Transverse colon (tissue), 4 donors: Measurements from ENCODE around the gene IFNK. TPM values are rescaled to one million over a fixed set of nuclear protein-coding genes. Genes with fewer than 3 reads are reported as not detected.
"Not testable (repeated sequence)": the region's sequence is repeated elsewhere in the genome, so short reads cannot be mapped to it uniquely, and the experiment has no call there.

Source experiments
- DNase-seq: peaks from one replicate; pipeline ENCODE4 v3.0.0-alpha.2; 2019
- H3K27ac ChIP-seq, 4 donors: fragments of 200-600 bp; sonication (generic); 2 replicates each; pipeline ENCODE4 v1.5.1; 2016 to 2018; ENCODE audit warnings: inconsistent platforms in 4 of 4
- H3K27me3 ChIP-seq: fragments of 200-600 bp; sonication (generic); 2 replicates; pipeline ENCODE4 v1.5.1; 2017; ENCODE audit warnings: inconsistent platforms
- H3K36me3 ChIP-seq, 4 donors: fragments of 200-600 bp; sonication (generic); 2 replicates each; pipeline ENCODE4 v1.5.1; 2017 to 2019; ENCODE audit warnings: inconsistent platforms in 4 of 4
- H3K4me1 ChIP-seq, 4 donors: fragments of 200-600 bp; sonication (generic); 2 replicates each; pipeline ENCODE4 v1.5.1; 2017 to 2020; ENCODE audit warnings: inconsistent platforms in 4 of 4
- H3K4me3 ChIP-seq, 4 donors: fragments of 200-600 bp; sonication (generic); 1 replicate in 1 of 4; 2 replicates in 3 of 4; pipeline versions ENCODE4 v1.5.1 to v1.6.1; 2017 to 2019; ENCODE audit warnings: inconsistent platforms in 4 of 4
- H3K9me3 ChIP-seq, 2 donors: fragments of 200-600 bp; sonication (generic); 2 replicates each; pipeline ENCODE4 v1.5.1; 2017 to 2019; ENCODE audit warnings: inconsistent platforms in 2 of 2
- EP300 ChIP-seq: sonication (generic); formaldehyde crosslinking; IDR thresholded peaks from one replicate; pipeline ENCODE4 v1.6.1; 2017; ENCODE audit warnings: antibody characterized with exemption, low read depth
- POLR2A ChIP-seq: fragments of 450-650 bp; IDR thresholded peaks from one replicate; pipeline ENCODE4 v1.6.1; 2016; ENCODE audit warnings: antibody characterized with exemption, mild to moderate bottlenecking, moderate library complexity
- POLR2AphosphoS5 ChIP-seq, 3 donors: sonication (generic); formaldehyde crosslinking; IDR thresholded peaks; one replicate each; pipeline ENCODE4 v1.6.1; 2016; ENCODE audit warnings: antibody characterized with exemption in 3 of 3
- WGBS, 2 donors: methylation state at CpG; one replicate each; pipeline ENCODE4 v1.1.5; 2018; ENCODE audit warnings: low coverage in 1 of 2; 5-methylcytosine and 5-hydroxymethylcytosine counted together
- in situ Hi-C, 4 donors: fragments of 200-750 bp; cut with MboI; loops; one replicate each; pipeline versions ENCODE4 v1.15.0 to v1.15.1; 2017; ENCODE audit warnings: low sequenced_read_pairs in 3 of 4, low pct_ligation_motif_present in 1 of 4, low pct_unique_long_range_greater_than_20kb in 1 of 4
- intact Hi-C: fragments of 100-400 bp; cut with DNase I; formaldehyde crosslinking; loops from one replicate; pipeline ENCODE4 v1.15.1; 2023; ENCODE audit warnings: low total_unique reads
- total RNA-seq, 4 donors: library from RNA; depleted of rRNA; stranded (reverse); fragments of >200 nt; gene quantifications; one replicate each; pipeline ENCODE4 v1.1.0, GENCODE V29; 2016
- TF ChIP-seq, protein P1 (sequence below), 5 experiments: fragments of 200-600 bp in 3 of 5; fragments of 450-650 bp in 2 of 5; sonication (generic) in 3 of 5; IDR thresholded peaks; 1 replicate in 2 of 5; 2 replicates in 3 of 5; pipeline ENCODE4 v1.5.1; 2016 to 2017; ENCODE audit warnings: antibody characterized with exemption in 5 of 5, inconsistent platforms in 3 of 5, mild to moderate bottlenecking in 2 of 5, moderate library complexity in 1 of 5

IFNK gene
- total RNA-seq, 4 donors from 2014 or later = not detected

GRCh38 chr9:27496135-27496504, 28.0 kb upstream of the IFNK start:
- in situ Hi-C loops = no loop called here
- no peak for DNase-seq
- no peak overlapping the region for H3K27ac ChIP-seq
- H3K4me3 ChIP-seq = no peak overlapping the region
- no peak for TF ChIP-seq POLR2A
- no peak for TF ChIP-seq EP300
- H3K27me3 ChIP-seq = no peaks in the 10 kb centered on the region
- no peaks in the 10 kb centered on the region for H3K9me3 ChIP-seq
- no peaks in the 10 kb centered on the region for H3K36me3 ChIP-seq
- peaks cover 0 to 25% (median 2%) of the 10 kb centered on the region in 4 donors for H3K4me1 ChIP-seq
- 57% methylated on average over 3 of the region's 3 CpGs; no CpG with 5 or more reads in 1 of the 2 donors for WGBS, 2 donors
- intact Hi-C loops = no loop called here

DNA sequence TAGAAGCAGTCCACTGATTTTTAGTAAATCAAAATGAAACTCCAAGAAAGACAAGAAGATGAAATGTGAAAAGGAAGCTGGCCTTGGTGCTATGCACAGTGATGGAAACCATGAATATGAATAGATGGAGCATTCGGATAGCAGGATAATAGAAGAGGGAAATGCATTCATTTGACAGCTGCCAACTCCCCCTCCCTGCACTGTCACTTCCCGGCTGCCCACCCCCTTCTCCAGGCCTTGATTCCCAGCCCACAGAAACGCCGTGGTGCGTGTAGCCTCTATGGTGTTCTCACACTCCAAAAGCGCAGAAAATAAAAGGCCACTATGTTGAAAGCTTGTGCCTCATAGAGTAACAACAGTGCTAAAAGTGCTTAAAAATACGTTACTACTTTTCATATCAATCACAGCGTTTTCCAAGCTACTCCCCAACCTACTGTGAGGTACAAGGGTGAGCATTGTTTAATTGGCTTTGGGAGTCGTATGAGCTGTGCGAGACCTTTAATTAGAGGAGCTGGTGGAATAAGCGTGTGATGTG, 26.1 kb upstream of the IFNK start:
- WGBS, 2 donors = 84 to 92% methylated on average over 9 to 11 of the region's 11 CpGs
- peaks cover 0 to 25% (median 2%) of the 10 kb centered on the region in 4 donors for H3K4me1 ChIP-seq
- intact Hi-C loops (no loop called here), in situ Hi-C loops (no loop called here)
- no peak overlapping the region for H3K4me3 ChIP-seq
- no peaks in the 10 kb centered on the region for H3K27me3 ChIP-seq
- DNase-seq = no peak
- TF ChIP-seq POLR2AphosphoS5 (IDR thresholded peaks at IDR 0.05) = no peak
- TF ChIP-seq, protein P1, sequence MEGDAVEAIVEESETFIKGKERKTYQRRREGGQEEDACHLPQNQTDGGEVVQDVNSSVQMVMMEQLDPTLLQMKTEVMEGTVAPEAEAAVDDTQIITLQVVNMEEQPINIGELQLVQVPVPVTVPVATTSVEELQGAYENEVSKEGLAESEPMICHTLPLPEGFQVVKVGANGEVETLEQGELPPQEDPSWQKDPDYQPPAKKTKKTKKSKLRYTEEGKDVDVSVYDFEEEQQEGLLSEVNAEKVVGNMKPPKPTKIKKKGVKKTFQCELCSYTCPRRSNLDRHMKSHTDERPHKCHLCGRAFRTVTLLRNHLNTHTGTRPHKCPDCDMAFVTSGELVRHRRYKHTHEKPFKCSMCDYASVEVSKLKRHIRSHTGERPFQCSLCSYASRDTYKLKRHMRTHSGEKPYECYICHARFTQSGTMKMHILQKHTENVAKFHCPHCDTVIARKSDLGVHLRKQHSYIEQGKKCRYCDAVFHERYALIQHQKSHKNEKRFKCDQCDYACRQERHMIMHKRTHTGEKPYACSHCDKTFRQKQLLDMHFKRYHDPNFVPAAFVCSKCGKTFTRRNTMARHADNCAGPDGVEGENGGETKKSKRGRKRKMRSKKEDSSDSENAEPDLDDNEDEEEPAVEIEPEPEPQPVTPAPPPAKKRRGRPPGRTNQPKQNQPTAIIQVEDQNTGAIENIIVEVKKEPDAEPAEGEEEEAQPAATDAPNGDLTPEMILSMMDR (IDR thresholded peaks at IDR 0.05) = no peak
- no peak for TF ChIP-seq POLR2A
- no peak for TF ChIP-seq EP300
- H3K36me3 ChIP-seq = no peaks in the 10 kb centered on the region
- H3K27ac ChIP-seq = no peak overlapping the region
- H3K9me3 ChIP-seq = no peaks in the 10 kb centered on the region

- H3K36me3 ChIP-seq = no peaks in the 10 kb centered on the region
- intact Hi-C loops = no loop called here
- no peaks in the 10 kb centered on the region for H3K27me3 ChIP-seq
These were observed 24.6 kb upstream of the IFNK start for GRCh38 chr9:27499451-27499850.

GRCh38 chr9:27500902-27501301, 23.2 kb upstream of the IFNK start:
- DNase-seq, H3K9me3 ChIP-seq, H3K36me3 ChIP-seq, H3K27me3 ChIP-seq, H3K4me3 ChIP-seq, H3K27ac ChIP-seq, in situ Hi-C loops, intact Hi-C loops: not testable (repeated sequence)
- WGBS, 2 donors = 89 to 96% methylated on average over 3 of the region's 3 CpGs
- peaks cover 0 to 19% (median under 1%) of the 10 kb centered on the region in 4 donors for H3K4me1 ChIP-seq

More at GRCh38 chr9:27499451-27499850, 24.6 kb upstream of the IFNK start:
- TF ChIP-seq, protein P1 (IDR thresholded peaks at IDR 0.05) = no peak
- no peak for TF ChIP-seq EP300
- peaks cover 0 to 25% (median 2%) of the 10 kb centered on the region in 4 donors for H3K4me1 ChIP-seq
- in situ Hi-C loops = no loop called here
- no peak overlapping the region for H3K27ac ChIP-seq
- WGBS, 2 donors = 22 to 60% methylated on average over 2 of the region's 2 CpGs
- H3K9me3 ChIP-seq = no peaks in the 10 kb centered on the region
- no peak overlapping the region for H3K4me3 ChIP-seq
- DNase-seq = no peak

GRCh38 chr9:27503623-27504022, 20.5 kb upstream of the IFNK start:
- TF ChIP-seq POLR2A (no peak), EP300 (no peak), POLR2AphosphoS5 (IDR thresholded peaks at IDR 0.05) (no peak)
- TF ChIP-seq, protein P1 (IDR thresholded peaks at IDR 0.05) = no peak
- Histone ChIP-seq H3K4me1 (peaks cover 0 to 7% (median 0%) of the 10 kb centered on the region in 4 donors), H3K4me3 (no peak overlapping the region), H3K36me3 (no peaks in the 10 kb centered on the region), H3K27me3 (no peaks in the 10 kb centered on the region), H3K9me3 (no peaks in the 10 kb centered on the region), H3K27ac (no peak overlapping the region)
- WGBS, 2 donors = 93% methylated on average over 4 of the region's 4 CpGs; no CpG with 5 or more reads in 1 of the 2 donors
- DNase-seq = no peak
- in situ Hi-C loops (no loop called here), intact Hi-C loops (no loop called here)
